ENCODE measurements around the gene CRLF2.

GRCh38 chrX:1196436-1196835 is 16.0 kb downstream of the CRLF2 start:
- TF ChIP-seq CTCF (IDR thresholded peaks at IDR 0.05; ENCODE audit: insufficient read depth, low read length, poor library complexity, severe bottlenecking) (no peak), EZH2phosphoT487 (conservative IDR thresholded peaks at IDR 0.05; ENCODE audit: low read length) (no peak)

Measured in SU-DHL-6 (cell line).